HPDE6-E6E7 (cell line): ENCODE data around the gene HJV.
A peak's percentile ranks its signal among the peaks of the same experiment; 100 is the strongest.

ENCODE experiments used
- DNase-seq: peaks from one replicate; pipeline ENCODE4 v3.0.0; 2011; ENCODE audit warnings: missing footprints; ENCODE audit errors: extremely low spot score

HJV gene

DNA sequence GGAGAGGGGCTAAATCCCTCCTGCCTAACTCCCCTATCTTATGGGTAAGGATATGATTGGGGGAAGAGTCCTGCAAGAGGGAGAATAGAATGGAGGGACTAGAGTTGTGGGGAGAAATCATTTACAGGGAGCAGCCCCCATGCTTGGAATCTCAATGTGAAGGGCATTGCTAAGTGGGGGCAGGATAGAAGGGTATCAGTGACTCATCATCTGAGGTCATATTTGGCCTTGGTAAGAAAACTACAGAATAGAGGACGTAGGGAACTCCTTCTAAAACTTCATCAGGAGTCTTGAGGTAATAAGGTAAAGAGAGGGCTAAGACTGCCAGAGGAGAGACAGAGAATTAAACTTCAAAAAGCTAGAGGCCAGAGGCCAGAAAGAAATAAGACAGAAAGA is 487 bp downstream of the HJV start:
- no peak for DNase-seq

DNA sequence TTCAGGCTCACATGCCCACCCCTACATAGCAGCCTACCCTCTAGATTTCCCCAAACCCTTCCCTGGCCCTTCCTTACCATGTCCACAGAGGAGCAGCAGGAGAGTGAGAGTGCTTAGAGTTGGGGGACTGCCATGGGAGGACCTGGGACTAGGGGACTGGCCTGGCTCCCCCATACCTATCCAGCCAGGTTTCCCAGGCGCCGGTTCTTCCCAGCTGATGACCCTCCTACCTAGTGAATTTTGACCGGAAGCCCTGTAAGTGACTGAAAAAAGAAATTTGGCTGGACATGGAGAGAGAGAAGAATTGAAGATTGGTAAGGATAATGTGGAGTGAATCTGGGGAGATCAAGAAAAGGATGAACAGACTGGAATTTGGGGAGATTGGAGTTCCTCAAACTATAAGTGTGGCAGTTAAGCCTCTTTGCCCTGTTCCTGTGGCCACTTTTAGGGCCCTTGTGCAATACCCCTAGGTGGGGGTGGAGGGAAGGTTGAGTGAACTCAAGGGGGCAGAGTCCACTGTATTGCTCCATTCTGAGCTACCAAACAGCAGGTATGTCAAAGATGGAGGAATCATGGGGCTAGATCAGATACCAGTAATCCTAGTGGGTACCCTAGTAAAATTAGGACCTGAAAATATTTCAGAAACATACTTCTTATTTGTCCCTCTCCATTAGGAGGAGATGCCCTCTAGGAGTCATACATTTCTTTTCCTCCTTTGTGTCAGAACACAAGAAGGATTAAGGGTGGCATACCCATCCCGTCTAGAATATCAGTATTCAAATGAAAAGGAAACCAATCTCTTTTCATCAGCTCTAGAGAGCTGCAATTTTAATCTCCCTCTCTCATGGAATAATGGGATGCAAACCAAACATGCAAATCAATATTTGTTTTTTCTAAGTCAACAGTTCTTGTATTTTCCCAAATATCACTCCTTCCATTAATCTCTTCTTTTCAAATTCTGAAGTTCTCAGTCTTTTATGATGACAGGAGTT is 1.2 kb downstream of the HJV start:
- DNase-seq: no peak

- no peak for DNase-seq
These were observed 2.1 kb downstream of the HJV start for GRCh38 chr1:146019231-146020057.

DNA sequence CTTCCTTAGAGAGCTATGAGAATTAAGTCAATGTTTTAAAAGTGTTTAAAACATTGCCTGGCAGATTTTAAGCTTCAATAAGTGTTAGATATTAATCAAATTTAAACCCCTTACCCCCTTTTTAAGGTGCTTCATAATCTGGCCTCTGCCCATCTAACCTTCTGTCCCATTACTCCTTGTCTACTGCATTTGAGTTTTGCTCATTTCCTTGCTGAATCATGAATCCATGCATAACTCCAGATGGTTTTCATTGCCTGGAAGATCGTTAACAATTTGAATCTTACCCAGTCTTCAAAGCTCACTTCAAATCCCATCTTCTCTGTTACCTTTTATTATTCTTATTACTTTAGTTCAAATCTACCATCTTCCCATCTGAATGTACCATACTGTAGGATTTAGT is 4.6 kb downstream of the HJV start:
- no peak for DNase-seq

DNA sequence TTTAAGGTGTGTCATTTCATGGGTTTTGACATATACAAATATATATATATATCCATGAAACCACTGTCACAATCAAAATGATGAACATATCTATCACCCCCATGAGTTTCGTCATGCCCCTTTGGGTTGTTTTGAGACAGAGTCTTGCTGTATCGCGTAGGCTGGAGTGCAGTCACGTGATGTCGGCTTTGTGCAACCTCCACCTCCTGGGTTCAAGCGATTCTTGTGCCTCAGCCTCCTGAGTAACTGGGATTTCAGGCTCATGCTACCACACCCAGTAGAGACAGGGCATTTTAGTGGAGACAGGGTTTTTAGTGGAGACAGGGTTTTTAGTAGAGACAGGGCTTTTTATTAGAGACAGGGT is 8.0 kb downstream of the HJV start:
- DNase-seq: no peak

GRCh38 chr1:146012703-146013558 is 8.6 kb downstream of the HJV start:
- no peak for DNase-seq

DNA sequence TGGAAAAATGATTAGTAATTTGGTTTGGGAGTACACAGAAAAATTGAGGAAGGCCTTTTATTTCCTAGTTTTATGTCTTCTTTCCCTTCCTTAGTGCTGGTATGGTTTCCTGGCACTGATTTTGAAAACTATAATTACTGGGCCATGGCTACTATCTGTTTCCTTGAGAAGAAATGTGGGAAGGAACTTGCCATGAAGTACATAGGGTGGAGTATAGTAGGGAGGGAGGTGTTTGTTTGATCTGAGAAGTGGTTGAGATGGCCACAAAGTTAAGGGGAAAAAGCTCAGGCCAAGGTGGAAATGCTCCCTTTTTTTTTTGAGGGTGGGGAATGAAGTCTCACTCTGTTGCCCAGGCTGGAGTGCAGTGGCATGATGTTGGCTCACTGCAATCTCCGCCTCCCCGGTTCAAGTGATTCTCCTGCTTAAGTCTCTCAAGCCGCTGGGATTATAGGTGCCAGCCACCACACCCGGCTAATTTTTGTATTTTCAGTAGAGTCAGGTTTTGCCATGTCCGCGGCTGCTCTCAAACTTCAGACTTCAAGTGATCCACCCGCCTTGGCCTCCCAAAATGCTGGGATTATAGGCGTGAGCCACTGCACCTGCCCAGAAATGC is 11.3 kb downstream of the HJV start:
- DNase-seq: no peak

DNA sequence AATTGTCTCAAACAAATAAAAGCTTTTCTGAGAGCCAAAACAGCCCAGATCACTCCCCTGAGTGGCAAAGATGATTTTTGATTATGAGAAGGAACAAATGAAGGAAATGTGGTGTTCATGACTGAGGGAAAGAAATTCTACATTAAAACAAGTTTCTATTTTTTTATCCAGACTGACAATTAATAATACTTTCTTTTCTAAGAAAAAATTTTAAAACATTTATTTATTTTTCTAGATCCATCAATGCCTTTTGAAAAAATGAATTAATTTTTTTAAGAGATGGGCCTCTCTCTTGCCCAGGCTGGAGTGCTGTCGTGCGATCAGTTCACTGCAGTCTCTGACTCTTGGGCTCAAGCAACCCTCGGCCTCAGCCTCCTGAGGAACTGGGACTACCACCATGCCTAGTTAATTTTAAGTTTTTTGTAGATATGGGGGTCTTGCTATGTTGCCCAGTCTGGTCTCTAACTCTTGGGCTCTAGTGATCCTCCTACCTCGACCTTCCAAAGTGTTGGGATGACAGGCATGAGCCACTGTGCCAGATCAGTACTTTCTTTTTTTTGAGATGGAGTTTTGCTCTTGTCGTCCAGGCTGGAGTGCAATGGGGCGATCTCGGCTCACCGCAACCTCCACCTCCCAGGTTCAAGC is 13.9 kb downstream of the HJV start:
- DNase-seq: no peak

- no peak for DNase-seq
These were observed 19.8 kb downstream of the HJV start for GRCh38 chr1:146001709-146002108.

DNA sequence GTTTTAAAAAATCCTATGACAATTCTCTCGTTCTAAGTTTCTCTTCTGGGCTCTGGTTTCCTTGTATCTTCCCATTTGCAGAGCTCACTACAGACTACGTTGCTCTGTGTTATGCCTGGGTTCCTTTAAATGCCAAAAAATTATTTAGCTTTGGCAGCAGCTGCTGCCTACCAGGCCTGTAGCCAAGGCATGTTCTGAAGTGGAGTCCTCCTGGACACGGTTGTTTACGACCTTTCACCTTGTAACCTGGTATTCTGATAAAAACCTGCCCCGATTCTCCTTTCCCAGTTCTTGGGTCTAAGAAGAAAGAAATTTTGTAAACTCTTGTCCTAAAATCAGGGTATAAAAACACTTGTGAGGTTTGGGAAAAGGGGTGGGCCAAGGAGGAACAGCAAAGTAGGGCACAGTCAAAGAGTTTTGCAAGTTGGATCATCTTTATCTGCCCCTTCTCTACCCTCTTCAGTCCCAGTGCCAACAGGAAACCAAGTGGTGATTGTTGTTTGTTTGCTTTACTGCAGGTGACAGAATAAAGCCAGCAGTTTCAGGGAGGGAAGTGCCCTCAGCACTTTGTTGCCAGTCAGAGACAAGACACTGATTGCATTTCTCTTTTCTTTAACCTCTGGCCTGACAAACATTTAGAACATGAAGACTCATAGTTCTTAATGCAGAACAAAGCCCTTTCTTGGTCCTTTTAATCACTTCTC is 22.1 kb downstream of the HJV start:
- no peak for DNase-seq

GRCh38 chr1:145997718-145998023 is 23.9 kb downstream of the HJV start:
- no peak for DNase-seq

- no peak for DNase-seq
These were observed 24.4 kb downstream of the HJV start for GRCh38 chr1:145997016-145997717.

DNA sequence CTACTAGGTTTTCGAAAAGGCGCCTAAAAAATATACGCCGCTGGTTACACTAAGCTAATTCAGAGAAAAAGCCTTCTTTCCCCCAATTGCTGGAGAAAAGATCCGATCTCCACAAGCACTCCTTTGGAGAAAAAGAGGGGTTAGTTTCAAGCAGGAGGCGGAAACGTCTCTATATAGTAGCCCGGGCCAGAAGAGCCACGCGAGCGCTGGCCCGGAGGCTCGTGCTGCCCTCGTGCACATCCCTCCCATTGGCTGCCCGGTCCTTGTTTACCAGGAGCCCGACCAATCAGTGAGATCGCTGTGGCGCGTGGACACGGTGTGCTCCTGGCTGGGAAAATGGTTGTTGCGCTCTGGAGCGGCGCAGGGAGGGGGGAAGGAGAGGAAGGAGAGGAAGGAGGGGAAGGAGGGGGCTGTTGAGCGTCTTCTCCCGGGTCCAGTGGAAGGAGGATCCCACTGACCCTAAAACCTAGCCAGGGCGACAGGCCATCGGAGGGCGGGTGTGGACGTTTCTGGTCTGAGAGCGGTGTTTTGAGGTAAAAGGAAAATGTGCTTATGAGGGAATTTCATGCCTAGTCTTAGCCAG is 25.0 kb downstream of the HJV start, which contains the start of gene TXNIP:
Gene TXNIP, minus strand, starts transcription at position 147 of the 583 bp plus-strand sequence. CDS start 313 bp downstream, outside the sequence.
- DNase-seq: peak; percentile 100

- DNase-seq: no peak
These were observed 25.5 kb downstream of the HJV start for GRCh38 chr1:145995964-145996432.

DNA sequence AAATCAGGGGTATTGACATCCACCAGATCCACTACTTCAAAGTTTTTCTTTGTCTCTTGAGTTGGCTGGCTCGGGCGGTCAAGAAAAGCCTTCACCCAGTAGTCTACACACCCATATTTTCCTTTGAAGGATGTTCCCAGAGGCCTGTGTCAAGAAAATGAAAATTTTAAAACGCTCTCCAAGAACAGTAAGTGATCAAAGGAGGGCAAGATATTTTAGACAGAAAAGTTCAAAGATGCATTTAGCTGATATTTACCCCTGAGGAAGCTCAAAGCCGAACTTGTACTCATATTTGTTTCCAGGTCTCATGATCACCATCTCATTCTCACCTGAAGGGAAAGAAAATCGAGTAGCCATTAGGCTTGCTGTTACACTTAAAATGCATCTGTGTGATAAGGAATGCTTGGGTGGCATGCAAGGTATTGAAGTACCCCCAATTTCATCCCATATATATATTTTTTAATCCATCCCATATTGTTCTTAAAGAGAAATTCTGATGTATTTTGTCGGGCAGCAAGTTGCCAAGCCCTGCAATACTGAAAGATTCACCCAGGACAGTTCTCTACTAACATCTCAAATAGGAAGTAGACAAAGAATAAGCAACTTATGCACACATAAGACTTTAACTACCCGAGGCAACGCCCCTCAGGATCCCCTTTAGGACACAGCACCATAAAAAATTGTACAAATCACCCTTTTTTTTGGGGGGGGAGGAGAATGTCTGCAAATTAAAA is 26.2 kb downstream of the HJV start:
- no peak for DNase-seq

- DNase-seq: no peak
These were observed 27.0 kb downstream of the HJV start for GRCh38 chr1:145994391-145995120.

GRCh38 chr1:145993618-145994390 is 27.7 kb downstream of the HJV start:
- DNase-seq: no peak
